Nephron (organoid): Measurements from ENCODE around the gene CASD1.

Source experiments
- H3K27ac Mint-ChIP-seq, 3 experiments: 2 replicates each; pipeline ENCODE4 v1.8.0; 2020; ENCODE audit warnings: mixed read lengths in 3 of 3, mild to moderate bottlenecking in 2 of 3, moderate library complexity in 1 of 3
- H3K27me3 Mint-ChIP-seq: 2 replicates; pipeline ENCODE4 v1.8.0; 2021; ENCODE audit warnings: low read depth, mild to moderate bottlenecking, moderate library complexity, mixed read lengths
- H3K36me3 Mint-ChIP-seq: 2 replicates; pipeline ENCODE4 v1.8.0; 2020; ENCODE audit warnings: low read depth, mixed read lengths
- H3K4me1 Mint-ChIP-seq: 2 replicates; pipeline ENCODE4 v1.8.0; 2020; ENCODE audit warnings: mixed read lengths
- H3K4me3 Mint-ChIP-seq, 3 experiments: 2 replicates each; pipeline ENCODE4 v1.8.0; 2020; ENCODE audit warnings: mild to moderate bottlenecking in 3 of 3, mixed read lengths in 3 of 3, moderate library complexity in 2 of 3
- H3K9me3 Mint-ChIP-seq: 2 replicates; pipeline ENCODE4 v1.8.0; 2020; ENCODE audit warnings: mixed read lengths
- TF ChIP-seq, protein P1 (sequence below), 3 experiments: fragments of 200-600 bp; sonication (generic); IDR thresholded peaks; one replicate each; pipeline ENCODE4 v1.5.0; 2021; ENCODE audit warnings: antibody characterized with exemption in 3 of 3; ENCODE audit not compliant: unreplicated experiment in 3 of 3

The CASD1 gene

GRCh38 chr7:94577357-94577756, 67.7 kb downstream of the CASD1 start:
- TF ChIP-seq, protein P1, sequence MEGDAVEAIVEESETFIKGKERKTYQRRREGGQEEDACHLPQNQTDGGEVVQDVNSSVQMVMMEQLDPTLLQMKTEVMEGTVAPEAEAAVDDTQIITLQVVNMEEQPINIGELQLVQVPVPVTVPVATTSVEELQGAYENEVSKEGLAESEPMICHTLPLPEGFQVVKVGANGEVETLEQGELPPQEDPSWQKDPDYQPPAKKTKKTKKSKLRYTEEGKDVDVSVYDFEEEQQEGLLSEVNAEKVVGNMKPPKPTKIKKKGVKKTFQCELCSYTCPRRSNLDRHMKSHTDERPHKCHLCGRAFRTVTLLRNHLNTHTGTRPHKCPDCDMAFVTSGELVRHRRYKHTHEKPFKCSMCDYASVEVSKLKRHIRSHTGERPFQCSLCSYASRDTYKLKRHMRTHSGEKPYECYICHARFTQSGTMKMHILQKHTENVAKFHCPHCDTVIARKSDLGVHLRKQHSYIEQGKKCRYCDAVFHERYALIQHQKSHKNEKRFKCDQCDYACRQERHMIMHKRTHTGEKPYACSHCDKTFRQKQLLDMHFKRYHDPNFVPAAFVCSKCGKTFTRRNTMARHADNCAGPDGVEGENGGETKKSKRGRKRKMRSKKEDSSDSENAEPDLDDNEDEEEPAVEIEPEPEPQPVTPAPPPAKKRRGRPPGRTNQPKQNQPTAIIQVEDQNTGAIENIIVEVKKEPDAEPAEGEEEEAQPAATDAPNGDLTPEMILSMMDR (IDR thresholded peaks at IDR 0.05; ENCODE audit: unreplicated experiment in 3 of 3) = no peak
- H3K4me3 Mint-ChIP-seq = no peak overlapping the region
- H3K4me1 Mint-ChIP-seq = no peaks in the 10 kb centered on the region
- H3K27ac Mint-ChIP-seq = no peak overlapping the region
- H3K9me3 Mint-ChIP-seq = peaks cover 51% of the 10 kb centered on the region
- H3K36me3 Mint-ChIP-seq = peaks cover 86% of the 10 kb centered on the region
- H3K27me3 Mint-ChIP-seq = no peaks in the 10 kb centered on the region

DNA sequence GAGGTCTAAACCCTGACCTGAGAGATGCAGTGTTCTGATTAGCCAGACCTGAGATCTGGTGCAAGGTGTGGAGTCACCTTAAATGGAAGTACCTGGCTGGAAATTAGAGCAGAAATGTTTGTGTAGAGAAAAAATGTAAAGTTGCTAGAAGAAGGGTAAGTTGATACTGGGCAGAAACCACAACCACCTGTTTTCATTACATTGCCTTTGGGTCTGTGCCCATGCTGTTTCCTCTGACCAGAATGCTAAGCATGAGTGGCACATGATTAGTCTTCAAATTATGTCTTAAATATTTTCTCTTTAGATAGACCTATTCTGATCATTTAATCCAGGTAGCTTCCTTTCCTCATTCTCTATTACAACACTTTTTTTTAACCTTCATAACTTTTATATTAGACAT, 69.0 kb downstream of the CASD1 start:
- Mint-ChIP-seq H3K4me1 (no peaks in the 10 kb centered on the region), H3K9me3 (peaks cover 38% of the 10 kb centered on the region), H3K27ac (no peak overlapping the region), H3K36me3 (peaks cover 78% of the 10 kb centered on the region), H3K4me3 (no peak overlapping the region), H3K27me3 (no peaks in the 10 kb centered on the region)
- TF ChIP-seq, protein P1 (IDR thresholded peaks at IDR 0.05; ENCODE audit: unreplicated experiment in 3 of 3) = no peak

DNA sequence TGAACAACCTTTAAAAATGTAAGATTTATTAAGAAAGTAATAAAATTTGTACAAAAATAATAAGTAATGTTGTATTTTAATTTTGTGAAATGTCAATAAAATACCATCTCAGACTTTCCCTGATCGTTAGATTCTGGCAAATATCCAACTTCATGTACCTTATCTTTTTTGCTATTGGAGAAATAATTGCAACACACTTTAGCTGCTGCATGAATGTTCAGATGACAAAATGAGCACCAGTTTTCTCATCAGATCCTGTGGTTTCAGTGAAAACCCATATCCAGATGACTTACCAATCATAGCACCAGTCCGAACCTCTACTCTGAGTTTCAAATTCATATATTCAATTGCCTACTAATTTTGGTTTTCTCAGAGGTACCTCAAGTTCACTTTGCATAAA, 69.9 kb downstream of the CASD1 start:
- H3K4me1 Mint-ChIP-seq = no peaks in the 10 kb centered on the region
- TF ChIP-seq, protein P1 (IDR thresholded peaks at IDR 0.05; ENCODE audit: unreplicated experiment in 3 of 3) = no peak
- H3K27ac Mint-ChIP-seq = no peak overlapping the region
- H3K4me3 Mint-ChIP-seq = no peak overlapping the region
- peaks cover 30% of the 10 kb centered on the region for H3K9me3 Mint-ChIP-seq
- H3K27me3 Mint-ChIP-seq = no peaks in the 10 kb centered on the region
- peaks cover 73% of the 10 kb centered on the region for H3K36me3 Mint-ChIP-seq

GRCh38 chr7:94580601-94581000, 71.0 kb downstream of the CASD1 start:
- H3K36me3 Mint-ChIP-seq = peaks cover 65% of the 10 kb centered on the region
- H3K27ac Mint-ChIP-seq = no peak overlapping the region
- no peak overlapping the region for H3K4me3 Mint-ChIP-seq
- TF ChIP-seq, protein P1 (IDR thresholded peaks at IDR 0.05; ENCODE audit: unreplicated experiment in 3 of 3) = no peak
- H3K27me3 Mint-ChIP-seq = no peaks in the 10 kb centered on the region
- peaks cover 21% of the 10 kb centered on the region for H3K9me3 Mint-ChIP-seq
- no peaks in the 10 kb centered on the region for H3K4me1 Mint-ChIP-seq

GRCh38 chr7:94584113-94584512, 74.5 kb downstream of the CASD1 start:
- TF ChIP-seq, protein P1 (IDR thresholded peaks at IDR 0.05; ENCODE audit: unreplicated experiment in 3 of 3) = no peak
- Mint-ChIP-seq H3K36me3 (peaks cover 51% of the 10 kb centered on the region), H3K9me3 (no peaks in the 10 kb centered on the region), H3K27me3 (no peaks in the 10 kb centered on the region), H3K4me1 (no peaks in the 10 kb centered on the region), H3K4me3 (no peak overlapping the region), H3K27ac (no peak overlapping the region)

DNA sequence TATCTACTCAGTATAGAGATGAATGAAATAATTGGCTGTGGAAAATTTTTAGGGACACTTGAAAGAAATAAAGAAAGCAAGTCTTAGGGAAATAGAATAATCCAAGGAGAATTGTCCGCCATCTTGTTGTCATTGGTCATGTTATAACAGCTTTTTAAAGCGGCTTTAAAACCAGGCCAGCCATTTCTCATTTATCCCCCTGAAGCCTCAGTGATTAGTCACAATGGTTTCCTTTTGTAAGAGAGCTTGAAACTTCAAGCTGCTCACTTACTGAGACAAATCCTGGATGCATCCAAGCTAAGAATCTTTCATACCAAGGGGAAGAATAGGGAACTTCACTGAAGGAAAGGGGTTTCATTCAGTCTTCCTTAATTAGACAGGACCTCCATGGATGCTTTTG, 78.5 kb downstream of the CASD1 start:
- no peaks in the 10 kb centered on the region for H3K4me1 Mint-ChIP-seq
- peaks cover 3% of the 10 kb centered on the region for H3K9me3 Mint-ChIP-seq
- no peak overlapping the region for H3K27ac Mint-ChIP-seq
- peaks cover 55% of the 10 kb centered on the region for H3K36me3 Mint-ChIP-seq
- TF ChIP-seq, protein P1 (IDR thresholded peaks at IDR 0.05; ENCODE audit: unreplicated experiment in 3 of 3) = no peak
- no peak overlapping the region for H3K4me3 Mint-ChIP-seq
- H3K27me3 Mint-ChIP-seq = no peaks in the 10 kb centered on the region
